HEK293 (cell line): Measurements from ENCODE around the gene MBNL2.

Source experiments
- CTCF ChIA-PET: fragments of 350-600 bp; formaldehyde crosslinking; extraction: SDS; loops from one replicate; lab custom pipeline; 2021; ENCODE audit warnings: antibody characterized with exemption; lab: Yijun Ruan, JAX
- POLR2A ChIA-PET: fragments of 300-600 bp; formaldehyde crosslinking; extraction: SDS; loops from one replicate; lab custom pipeline; 2020; ENCODE audit warnings: antibody characterized with exemption, inconsistent platforms; lab: Yijun Ruan, JAX
- H3K27ac ChIP-seq: fragments of 200-500 bp; sonication (Bioruptor generic); 2 replicates; pipeline ENCODE4 v1.5.1; 2014; ENCODE audit warnings: low read depth, low read length, control low read depth, inconsistent platforms; ENCODE audit errors: extremely low read depth
- H3K36me3 ChIP-seq, 2 experiments: fragments of 200-500 bp in 1 of 2; sonication (Bioruptor generic) in 1 of 2; 1 replicate in 1 of 2; 2 replicates in 1 of 2; pipeline ENCODE4 v1.5.1; 2014 to 2017; ENCODE audit warnings: inconsistent platforms in 2 of 2, low read length in 2 of 2; ENCODE audit not compliant: control insufficient read depth in 2 of 2, insufficient read depth in 1 of 2
- H3K4me1 ChIP-seq: fragments of 200-500 bp; sonication (Bioruptor generic); 2 replicates; pipeline ENCODE4 v1.5.1; 2014; ENCODE audit warnings: mild to moderate bottlenecking, low read length, inconsistent platforms; ENCODE audit not compliant: control insufficient read depth, insufficient read depth
- H3K4me3 ChIP-seq: 2 replicates; pipeline ENCODE4 v1.5.1; 2011; ENCODE audit warnings: low read depth, mild to moderate bottlenecking, control low read depth, low read length, moderate library complexity
- H3K9me3 ChIP-seq: fragments of 200-500 bp; sonication (Bioruptor generic); 2 replicates; pipeline ENCODE4 v1.5.1; 2014; ENCODE audit warnings: low read depth, low read length, inconsistent platforms; ENCODE audit not compliant: control insufficient read depth, insufficient read depth
- TRIM28 ChIP-seq: IDR thresholded peaks from 2 replicates; pipeline ENCODE4 v1.6.1; 2011; ENCODE audit warnings: low read length, control low read depth, borderline replicate concordance
- ZNF138 ChIP-seq: fragments of 450-650 bp; formaldehyde crosslinking; IDR thresholded peaks from 2 replicates; pipeline ENCODE4 v1.5.1; 2016; ENCODE audit warnings: missing biosample characterization, missing genetic modification characterization, borderline replicate concordance
- ZNF221 ChIP-seq: fragments of 450-650 bp; formaldehyde crosslinking; IDR thresholded peaks from 2 replicates; pipeline ENCODE4 v1.5.1; 2017; ENCODE audit warnings: missing biosample characterization, missing genetic modification characterization, borderline replicate concordance
- ZNF274 ChIP-seq, 2 experiments: fragments of 200-500 bp in 1 of 2; fragments of 450-650 bp in 1 of 2; sonication (Bioruptor generic) in 1 of 2; formaldehyde crosslinking in 1 of 2; IDR thresholded peaks; 2 replicates each; pipeline versions ENCODE4 v1.5.1 to v1.6.1; 2014 to 2016; ENCODE audit warnings: borderline replicate concordance in 1 of 2, inconsistent platforms in 1 of 2, low read length in 1 of 2, missing biosample characterization in 1 of 2, missing genetic modification characterization in 1 of 2
- ZNF311 ChIP-seq: fragments of 450-650 bp; formaldehyde crosslinking; IDR thresholded peaks from 2 replicates; pipeline ENCODE4 v1.5.1; 2017; ENCODE audit warnings: missing biosample characterization, missing genetic modification characterization, borderline replicate concordance
- ZNF530 ChIP-seq: fragments of 450-650 bp; formaldehyde crosslinking; IDR thresholded peaks from 2 replicates; pipeline ENCODE4 v1.5.1; 2016; ENCODE audit warnings: low read depth, missing biosample characterization, missing genetic modification characterization
- ZNF555 ChIP-seq: fragments of 450-650 bp; formaldehyde crosslinking; conservative IDR thresholded peaks from 2 replicates; pipeline ENCODE4 v1.5.1; 2017; ENCODE audit warnings: missing biosample characterization, mild to moderate bottlenecking, missing genetic modification characterization, inconsistent platforms
- ZNF560 ChIP-seq: fragments of 450-650 bp; formaldehyde crosslinking; IDR thresholded peaks from 2 replicates; pipeline ENCODE4 v1.5.1; 2017; ENCODE audit warnings: missing biosample characterization, missing genetic modification characterization, borderline replicate concordance
- ZNF654 ChIP-seq: fragments of 450-650 bp; formaldehyde crosslinking; IDR thresholded peaks from 2 replicates; pipeline ENCODE4 v1.5.1; 2016; ENCODE audit warnings: low read depth, missing biosample characterization, missing genetic modification characterization
- ZNF791 ChIP-seq: fragments of 450-650 bp; formaldehyde crosslinking; IDR thresholded peaks from 2 replicates; pipeline ENCODE4 v1.5.1; 2016; ENCODE audit warnings: missing biosample characterization, missing genetic modification characterization
- ZNF843 ChIP-seq: fragments of 450-650 bp; formaldehyde crosslinking; IDR thresholded peaks from 2 replicates; pipeline ENCODE4 v1.5.1; 2016; ENCODE audit warnings: missing biosample characterization, missing genetic modification characterization
- TF ChIP-seq, protein P1 (sequence below): fragments of 450-650 bp; formaldehyde crosslinking; IDR thresholded peaks from 2 replicates; pipeline ENCODE4 v1.5.1; 2016; ENCODE audit warnings: missing biosample characterization, missing genetic modification characterization
- TF ChIP-seq, protein P2 (sequence below): IDR thresholded peaks from 2 replicates; pipeline ENCODE4 v1.6.1; 2011; ENCODE audit warnings: mild to moderate bottlenecking, low read depth, low read length, borderline replicate concordance
- TF ChIP-seq, protein P3 (sequence below): fragments of 450-650 bp; formaldehyde crosslinking; IDR thresholded peaks from 2 replicates; pipeline ENCODE4 v1.5.0; 2017; ENCODE audit warnings: missing biosample characterization, missing genetic modification characterization, borderline replicate concordance
- TF ChIP-seq, protein P4 (sequence below): fragments of 450-650 bp; formaldehyde crosslinking; IDR thresholded peaks from 2 replicates; pipeline ENCODE4 v1.5.1; 2016; ENCODE audit warnings: missing biosample characterization, missing genetic modification characterization
- TF ChIP-seq, protein P5 (sequence below): fragments of 450-650 bp; formaldehyde crosslinking; optimal IDR thresholded peaks from 2 replicates; pipeline ENCODE3; 2016; ENCODE audit warnings: missing biosample characterization, mild to moderate bottlenecking, missing genetic modification characterization

The MBNL2 gene

DNA sequence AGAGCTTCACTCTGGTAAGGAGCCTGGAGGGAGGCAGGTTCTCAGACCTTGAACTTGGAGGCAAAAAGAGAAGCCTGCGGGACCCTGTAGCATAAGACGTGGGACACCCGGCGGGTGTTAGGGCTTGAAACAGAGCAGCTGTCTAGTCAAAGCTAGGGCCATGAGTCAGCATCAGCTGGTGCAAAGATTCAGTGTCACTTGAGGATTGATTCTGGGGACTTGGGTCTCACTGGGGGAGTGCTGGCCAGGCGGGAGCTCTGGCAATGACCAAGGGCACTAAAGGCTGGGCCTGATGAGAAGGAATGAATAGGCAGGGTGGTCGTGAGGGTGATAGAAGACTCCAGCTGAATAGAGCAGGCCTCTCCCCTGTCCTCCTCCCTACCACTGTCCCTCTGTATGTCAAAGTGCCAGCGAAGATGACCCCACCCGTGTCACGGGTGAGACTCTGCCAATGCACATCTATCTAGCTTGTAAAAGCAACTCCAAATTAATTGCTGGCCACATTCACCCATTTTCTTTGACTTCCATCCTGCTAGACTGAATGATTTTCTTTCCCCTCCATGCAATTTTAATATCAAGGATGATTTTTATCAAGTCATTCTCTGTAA lies 97.1 kb downstream of the MBNL2 start:
- CTCF ChIA-PET: no interaction called here
- Histone ChIP-seq H3K27ac (no peak overlapping the region), H3K36me3 (no peaks in the 10 kb centered on the region), H3K9me3 (no peaks in the 10 kb centered on the region), H3K4me3 (no peak overlapping the region), H3K4me1 (no peaks in the 10 kb centered on the region)
- POLR2A ChIA-PET: no interaction called here
- TF ChIP-seq ZNF555 (tag by site-specific recombination) (no peak), ZNF138 (no peak), ZNF560 (no peak), ZNF221 (no peak), ZNF274 (IDR thresholded peaks at IDR 0.05; ENCODE audit: low read length) (no peak), ZNF274 (tag by site-specific recombination; IDR thresholded peaks at IDR 0.05; ENCODE audit: borderline replicate concordance) (no peak), ZNF791 (tag by site-specific recombination) (no peak), ZNF654 (tag by site-specific recombination) (no peak), TRIM28 (no peak), ZNF311 (tag by site-specific recombination) (no peak), ZNF843 (tag by site-specific recombination) (no peak), ZNF530 (tag by site-specific recombination) (no peak)
- TF ChIP-seq, protein P1, sequence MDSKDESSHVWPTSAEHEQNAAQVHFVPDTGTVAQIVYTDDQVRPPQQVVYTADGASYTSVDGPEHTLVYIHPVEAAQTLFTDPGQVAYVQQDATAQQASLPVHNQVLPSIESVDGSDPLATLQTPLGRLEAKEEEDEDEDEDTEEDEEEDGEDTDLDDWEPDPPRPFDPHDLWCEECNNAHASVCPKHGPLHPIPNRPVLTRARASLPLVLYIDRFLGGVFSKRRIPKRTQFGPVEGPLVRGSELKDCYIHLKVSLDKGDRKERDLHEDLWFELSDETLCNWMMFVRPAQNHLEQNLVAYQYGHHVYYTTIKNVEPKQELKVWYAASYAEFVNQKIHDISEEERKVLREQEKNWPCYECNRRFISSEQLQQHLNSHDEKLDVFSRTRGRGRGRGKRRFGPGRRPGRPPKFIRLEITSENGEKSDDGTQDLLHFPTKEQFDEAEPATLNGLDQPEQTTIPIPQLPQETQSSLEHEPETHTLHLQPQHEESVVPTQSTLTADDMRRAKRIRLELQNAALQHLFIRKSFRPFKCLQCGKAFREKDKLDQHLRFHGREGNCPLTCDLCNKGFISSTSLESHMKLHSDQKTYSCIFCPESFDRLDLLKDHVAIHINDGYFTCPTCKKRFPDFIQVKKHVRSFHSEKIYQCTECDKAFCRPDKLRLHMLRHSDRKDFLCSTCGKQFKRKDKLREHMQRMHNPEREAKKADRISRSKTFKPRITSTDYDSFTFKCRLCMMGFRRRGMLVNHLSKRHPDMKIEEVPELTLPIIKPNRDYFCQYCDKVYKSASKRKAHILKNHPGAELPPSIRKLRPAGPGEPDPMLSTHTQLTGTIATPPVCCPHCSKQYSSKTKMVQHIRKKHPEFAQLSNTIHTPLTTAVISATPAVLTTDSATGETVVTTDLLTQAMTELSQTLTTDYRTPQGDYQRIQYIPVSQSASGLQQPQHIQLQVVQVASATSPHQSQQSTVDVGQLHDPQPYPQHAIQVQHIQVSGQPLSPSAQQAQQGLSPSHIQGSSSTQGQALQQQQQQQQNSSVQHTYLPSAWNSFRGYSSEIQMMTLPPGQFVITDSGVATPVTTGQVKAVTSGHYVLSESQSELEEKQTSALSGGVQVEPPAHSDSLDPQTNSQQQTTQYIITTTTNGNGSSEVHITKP: no peak
- TF ChIP-seq, protein P2, sequence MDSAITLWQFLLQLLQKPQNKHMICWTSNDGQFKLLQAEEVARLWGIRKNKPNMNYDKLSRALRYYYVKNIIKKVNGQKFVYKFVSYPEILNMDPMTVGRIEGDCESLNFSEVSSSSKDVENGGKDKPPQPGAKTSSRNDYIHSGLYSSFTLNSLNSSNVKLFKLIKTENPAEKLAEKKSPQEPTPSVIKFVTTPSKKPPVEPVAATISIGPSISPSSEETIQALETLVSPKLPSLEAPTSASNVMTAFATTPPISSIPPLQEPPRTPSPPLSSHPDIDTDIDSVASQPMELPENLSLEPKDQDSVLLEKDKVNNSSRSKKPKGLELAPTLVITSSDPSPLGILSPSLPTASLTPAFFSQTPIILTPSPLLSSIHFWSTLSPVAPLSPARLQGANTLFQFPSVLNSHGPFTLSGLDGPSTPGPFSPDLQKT: no peak
- TF ChIP-seq, protein P3, sequence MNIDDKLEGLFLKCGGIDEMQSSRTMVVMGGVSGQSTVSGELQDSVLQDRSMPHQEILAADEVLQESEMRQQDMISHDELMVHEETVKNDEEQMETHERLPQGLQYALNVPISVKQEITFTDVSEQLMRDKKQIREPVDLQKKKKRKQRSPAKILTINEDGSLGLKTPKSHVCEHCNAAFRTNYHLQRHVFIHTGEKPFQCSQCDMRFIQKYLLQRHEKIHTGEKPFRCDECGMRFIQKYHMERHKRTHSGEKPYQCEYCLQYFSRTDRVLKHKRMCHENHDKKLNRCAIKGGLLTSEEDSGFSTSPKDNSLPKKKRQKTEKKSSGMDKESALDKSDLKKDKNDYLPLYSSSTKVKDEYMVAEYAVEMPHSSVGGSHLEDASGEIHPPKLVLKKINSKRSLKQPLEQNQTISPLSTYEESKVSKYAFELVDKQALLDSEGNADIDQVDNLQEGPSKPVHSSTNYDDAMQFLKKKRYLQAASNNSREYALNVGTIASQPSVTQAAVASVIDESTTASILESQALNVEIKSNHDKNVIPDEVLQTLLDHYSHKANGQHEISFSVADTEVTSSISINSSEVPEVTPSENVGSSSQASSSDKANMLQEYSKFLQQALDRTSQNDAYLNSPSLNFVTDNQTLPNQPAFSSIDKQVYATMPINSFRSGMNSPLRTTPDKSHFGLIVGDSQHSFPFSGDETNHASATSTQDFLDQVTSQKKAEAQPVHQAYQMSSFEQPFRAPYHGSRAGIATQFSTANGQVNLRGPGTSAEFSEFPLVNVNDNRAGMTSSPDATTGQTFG (tag by site-specific recombination): no peak
- TF ChIP-seq, protein P4, sequence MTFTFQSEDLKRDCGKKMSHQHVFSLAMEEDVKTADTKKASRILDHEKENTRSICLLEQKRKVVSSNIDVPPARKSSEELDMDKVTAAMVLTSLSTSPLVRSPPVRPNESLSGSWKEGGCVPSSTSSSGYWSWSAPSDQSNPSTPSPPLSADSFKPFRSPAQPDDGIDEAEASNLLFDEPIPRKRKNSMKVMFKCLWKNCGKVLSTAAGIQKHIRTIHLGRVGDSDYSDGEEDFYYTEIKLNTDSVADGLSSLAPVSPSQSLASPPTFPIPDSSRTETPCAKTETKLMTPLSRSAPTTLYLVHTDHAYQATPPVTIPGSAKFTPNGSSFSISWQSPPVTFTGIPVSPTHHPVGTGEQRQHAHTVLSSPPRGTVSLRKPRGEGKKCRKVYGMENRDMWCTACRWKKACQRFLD (tag by site-specific recombination): no peak
- TF ChIP-seq, protein P5, sequence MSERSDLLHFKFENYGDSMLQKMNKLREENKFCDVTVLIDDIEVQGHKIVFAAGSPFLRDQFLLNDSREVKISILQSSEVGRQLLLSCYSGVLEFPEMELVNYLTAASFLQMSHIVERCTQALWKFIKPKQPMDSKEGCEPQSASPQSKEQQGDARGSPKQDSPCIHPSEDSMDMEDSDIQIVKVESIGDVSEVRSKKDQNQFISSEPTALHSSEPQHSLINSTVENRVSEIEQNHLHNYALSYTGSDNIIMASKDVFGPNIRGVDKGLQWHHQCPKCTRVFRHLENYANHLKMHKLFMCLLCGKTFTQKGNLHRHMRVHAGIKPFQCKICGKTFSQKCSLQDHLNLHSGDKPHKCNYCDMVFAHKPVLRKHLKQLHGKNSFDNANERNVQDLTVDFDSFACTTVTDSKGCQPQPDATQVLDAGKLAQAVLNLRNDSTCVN (tag by site-specific recombination): no peak
